Neutrophil (primary cell): ENCODE results near the gene TMEM255B.
"Not testable (repeated sequence)": the region's sequence is repeated elsewhere in the genome, so short reads cannot be mapped to it uniquely, and the experiment has no call there.

ENCODE experiments used
- H3K27ac ChIP-seq: fragments of 200-600 bp; sonication (generic); 2 replicates; pipeline ENCODE4 v1.5.1; 2016; ENCODE audit warnings: mild to moderate bottlenecking, moderate library complexity
- H3K27me3 ChIP-seq: fragments of 200-600 bp; sonication (generic); 2 replicates; pipeline ENCODE4 v1.6.0; 2016; ENCODE audit warnings: mild to moderate bottlenecking
- H3K36me3 ChIP-seq: fragments of 200-600 bp; sonication (generic); 2 replicates; pipeline ENCODE4 v1.5.1; 2017
- H3K4me1 ChIP-seq, 2 experiments: fragments of 200-600 bp in 1 of 2; sonication (generic) in 1 of 2; 1 replicate in 1 of 2; 2 replicates in 1 of 2; pipeline versions ENCODE4 v1.5.1 to v1.6.1; 2013 to 2016; ENCODE audit warnings: low read depth in 1 of 2, low read length in 1 of 2, mild to moderate bottlenecking in 1 of 2, moderate library complexity in 1 of 2; ENCODE audit not compliant: control insufficient read depth in 1 of 2, insufficient read depth in 1 of 2
- H3K4me3 ChIP-seq, 2 experiments: fragments of 200-600 bp in 1 of 2; sonication (generic) in 1 of 2; 1 replicate in 1 of 2; 2 replicates in 1 of 2; pipeline ENCODE4 v1.5.1; 2013 to 2016; ENCODE audit warnings: low read depth in 1 of 2, low read length in 1 of 2, mild to moderate bottlenecking in 1 of 2, moderate library complexity in 1 of 2
- H3K9me3 ChIP-seq: fragments of 200-600 bp; sonication (generic); 2 replicates; pipeline ENCODE4 v1.5.1; 2016
- TF ChIP-seq, protein P1 (sequence below): fragments of 200-600 bp; sonication (generic); IDR thresholded peaks from 2 replicates; pipeline ENCODE4 v1.5.1; 2016; ENCODE audit warnings: antibody characterized with exemption

TMEM255B gene

DNA sequence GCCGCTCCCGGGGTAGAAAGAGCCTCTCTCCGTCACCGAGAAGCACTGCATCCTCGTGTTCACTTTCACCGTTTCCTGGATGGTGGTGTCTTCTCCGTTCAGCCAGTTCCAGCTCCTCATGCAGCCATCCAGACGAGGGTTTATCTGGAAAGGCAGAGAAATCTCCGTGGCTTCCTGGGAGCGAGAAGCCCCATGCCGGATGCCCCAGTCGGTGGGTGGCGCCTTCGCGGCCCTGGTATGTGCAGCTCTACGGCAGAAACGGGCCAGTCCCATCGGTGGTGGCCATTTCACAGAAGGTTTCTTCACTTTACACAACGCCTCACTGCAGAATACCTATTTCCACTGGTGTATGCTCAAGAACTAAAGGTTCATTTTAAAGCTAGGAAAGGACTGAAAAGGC is 68.0 kb downstream of the TMEM255B start:
- Histone ChIP-seq H3K4me3 (no peak overlapping the region), H3K27ac (no peak overlapping the region), H3K36me3 (no peaks in the 10 kb centered on the region), H3K27me3 (no peaks in the 10 kb centered on the region), H3K9me3 (no peaks in the 10 kb centered on the region), H3K4me1 (no peaks in the 10 kb centered on the region)
- TF ChIP-seq, protein P1, sequence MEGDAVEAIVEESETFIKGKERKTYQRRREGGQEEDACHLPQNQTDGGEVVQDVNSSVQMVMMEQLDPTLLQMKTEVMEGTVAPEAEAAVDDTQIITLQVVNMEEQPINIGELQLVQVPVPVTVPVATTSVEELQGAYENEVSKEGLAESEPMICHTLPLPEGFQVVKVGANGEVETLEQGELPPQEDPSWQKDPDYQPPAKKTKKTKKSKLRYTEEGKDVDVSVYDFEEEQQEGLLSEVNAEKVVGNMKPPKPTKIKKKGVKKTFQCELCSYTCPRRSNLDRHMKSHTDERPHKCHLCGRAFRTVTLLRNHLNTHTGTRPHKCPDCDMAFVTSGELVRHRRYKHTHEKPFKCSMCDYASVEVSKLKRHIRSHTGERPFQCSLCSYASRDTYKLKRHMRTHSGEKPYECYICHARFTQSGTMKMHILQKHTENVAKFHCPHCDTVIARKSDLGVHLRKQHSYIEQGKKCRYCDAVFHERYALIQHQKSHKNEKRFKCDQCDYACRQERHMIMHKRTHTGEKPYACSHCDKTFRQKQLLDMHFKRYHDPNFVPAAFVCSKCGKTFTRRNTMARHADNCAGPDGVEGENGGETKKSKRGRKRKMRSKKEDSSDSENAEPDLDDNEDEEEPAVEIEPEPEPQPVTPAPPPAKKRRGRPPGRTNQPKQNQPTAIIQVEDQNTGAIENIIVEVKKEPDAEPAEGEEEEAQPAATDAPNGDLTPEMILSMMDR, result no peak

DNA sequence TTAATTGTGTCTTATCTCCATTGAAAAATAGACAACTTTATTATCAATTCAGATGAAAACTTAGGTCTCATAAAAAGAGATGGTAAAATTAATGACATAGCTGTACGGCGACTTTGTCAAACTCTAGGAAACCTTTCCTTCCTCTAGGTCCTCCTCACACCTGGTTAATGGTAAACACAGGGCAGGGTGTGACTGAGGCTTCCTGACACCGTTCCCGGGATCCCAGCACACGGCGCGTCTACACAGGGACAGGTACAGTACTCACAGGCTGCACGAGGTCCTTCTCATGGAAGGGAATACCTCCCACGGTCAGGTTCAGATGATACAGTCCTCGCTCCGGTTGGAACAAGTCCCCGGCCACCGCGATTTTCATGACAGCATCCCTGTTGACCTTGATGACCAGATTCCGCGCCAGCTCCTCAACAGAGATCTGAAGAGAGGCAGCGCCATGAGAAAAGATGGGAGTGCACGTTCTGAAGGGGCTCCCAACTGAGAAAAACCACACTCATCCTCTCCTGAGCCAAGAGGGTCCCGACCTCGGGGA is 69.3 kb downstream of the TMEM255B start:
- Histone ChIP-seq H3K36me3 (no peaks in the 10 kb centered on the region), H3K9me3 (no peaks in the 10 kb centered on the region), H3K27ac (no peak overlapping the region), H3K4me1 (no peaks in the 10 kb centered on the region), H3K4me3 (no peak overlapping the region), H3K27me3 (no peaks in the 10 kb centered on the region)
- TF ChIP-seq, protein P1, result no peak

DNA sequence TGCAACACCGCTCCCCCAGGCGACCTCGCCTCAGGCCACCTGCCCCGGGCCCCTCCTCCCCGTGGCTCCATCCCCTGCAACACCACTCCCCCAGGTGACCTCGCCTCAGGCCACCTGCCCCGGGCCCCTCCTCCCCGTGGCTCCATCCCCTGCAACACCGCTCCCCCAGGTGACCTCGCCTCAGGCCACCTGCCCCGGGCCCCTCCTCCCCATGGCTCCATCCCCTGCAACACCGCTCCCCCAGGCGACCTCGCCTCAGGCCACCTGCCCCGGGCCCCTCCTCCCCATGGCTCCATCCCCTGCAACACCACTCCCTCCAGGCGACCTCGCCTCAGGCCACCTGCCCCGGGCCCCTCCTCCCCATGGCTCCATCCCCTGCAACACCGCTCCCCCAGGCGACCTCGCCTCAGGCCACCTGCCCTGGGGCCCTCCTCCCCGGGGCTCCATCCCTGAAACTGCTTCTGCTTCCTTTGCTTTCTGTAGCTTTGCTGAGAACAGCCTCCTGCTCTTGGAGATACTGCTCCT is 71.5 kb downstream of the TMEM255B start:
- not testable (repeated sequence) for H3K36me3 ChIP-seq

DNA sequence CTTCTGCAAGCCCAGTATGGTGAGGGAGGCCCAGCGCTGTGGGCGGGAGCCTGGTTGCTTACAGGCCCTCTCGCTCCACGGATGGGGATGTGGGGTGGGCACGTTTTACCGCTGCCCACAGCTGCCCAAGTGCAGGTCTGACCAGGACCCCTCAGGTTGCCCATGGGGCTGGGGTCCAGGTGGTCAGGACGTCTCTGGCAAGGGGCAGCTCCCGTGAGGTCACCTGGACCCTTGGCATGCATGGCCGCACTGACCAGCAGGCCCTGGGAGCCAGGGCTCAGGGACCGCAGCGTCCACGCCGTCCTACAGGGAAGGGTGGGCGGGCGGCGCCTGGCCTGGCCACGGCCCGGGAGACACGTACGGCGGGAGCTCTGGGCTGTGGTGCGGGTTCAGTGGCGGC is 72.0 kb downstream of the TMEM255B start:
- H3K27ac ChIP-seq, result no peak overlapping the region
- H3K27me3 ChIP-seq, result no peaks in the 10 kb centered on the region
- H3K36me3 ChIP-seq, result no peaks in the 10 kb centered on the region
- no peaks in the 10 kb centered on the region for H3K9me3 ChIP-seq
- TF ChIP-seq, protein P1, result no peak
- H3K4me3 ChIP-seq, result no peak overlapping the region
- no peaks in the 10 kb centered on the region for H3K4me1 ChIP-seq

More for the DNA sequence above, 71.5 kb downstream of the TMEM255B start:
- H3K27me3 ChIP-seq, H3K4me3 ChIP-seq, H3K9me3 ChIP-seq, H3K27ac ChIP-seq, H3K4me1 ChIP-seq: not testable (repeated sequence)

DNA sequence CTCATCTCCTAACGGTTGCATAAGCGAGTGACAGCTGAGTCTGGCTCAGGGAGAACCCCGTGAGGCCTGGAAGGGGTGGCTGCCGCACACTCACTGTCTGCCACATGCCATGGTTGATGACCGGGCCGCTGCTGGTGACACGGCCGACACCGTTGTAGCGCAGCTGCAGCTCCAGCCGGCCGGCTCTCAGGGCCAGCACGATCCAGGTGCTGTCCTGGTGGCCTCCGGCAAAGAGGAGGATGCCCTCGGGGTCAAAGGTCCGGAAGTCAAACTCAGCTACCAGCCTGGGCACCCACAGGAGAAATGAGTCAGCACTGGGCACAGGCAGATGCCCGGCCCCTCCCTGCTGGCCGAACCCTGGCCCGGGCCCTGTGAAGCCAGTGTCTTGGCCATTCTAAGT is 73.2 kb downstream of the TMEM255B start:
- no peaks in the 10 kb centered on the region for H3K4me1 ChIP-seq
- TF ChIP-seq, protein P1, result no peak
- no peak overlapping the region for H3K4me3 ChIP-seq
- H3K36me3 ChIP-seq, result no peaks in the 10 kb centered on the region
- no peaks in the 10 kb centered on the region for H3K9me3 ChIP-seq
- H3K27ac ChIP-seq, result no peak overlapping the region
- H3K27me3 ChIP-seq, result no peaks in the 10 kb centered on the region

DNA sequence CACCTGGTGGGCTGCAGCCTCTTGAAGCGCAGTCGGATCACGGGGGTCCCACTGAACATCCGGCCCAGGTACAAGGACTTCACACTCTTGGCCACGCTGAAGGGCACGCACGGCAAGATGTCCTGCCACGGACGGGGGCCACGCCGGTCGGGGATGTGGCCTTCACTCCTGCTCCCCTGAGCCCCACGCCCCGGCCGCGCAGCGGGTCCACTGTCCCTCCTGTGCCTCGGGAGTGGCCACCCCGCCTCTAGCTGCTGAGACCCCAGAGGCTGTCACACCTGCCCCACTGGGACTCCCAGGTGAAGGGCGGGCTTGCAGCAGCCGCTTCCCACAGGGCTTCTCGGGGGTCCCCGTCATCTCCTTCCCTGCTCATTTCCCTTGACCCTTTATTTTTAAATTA is 73.6 kb downstream of the TMEM255B start:
- no peak overlapping the region for H3K27ac ChIP-seq
- H3K27me3 ChIP-seq, result no peaks in the 10 kb centered on the region
- H3K4me3 ChIP-seq, result no peak overlapping the region
- H3K36me3 ChIP-seq, result no peaks in the 10 kb centered on the region
- TF ChIP-seq, protein P1, result no peak
- no peaks in the 10 kb centered on the region for H3K4me1 ChIP-seq
- no peaks in the 10 kb centered on the region for H3K9me3 ChIP-seq
